ENCODE data around the gene ANO1.
"Not testable (repeated sequence)": the region's sequence is repeated elsewhere in the genome, so short reads cannot be mapped to it uniquely, and the experiment has no call there.

ANO1 gene

DNA sequence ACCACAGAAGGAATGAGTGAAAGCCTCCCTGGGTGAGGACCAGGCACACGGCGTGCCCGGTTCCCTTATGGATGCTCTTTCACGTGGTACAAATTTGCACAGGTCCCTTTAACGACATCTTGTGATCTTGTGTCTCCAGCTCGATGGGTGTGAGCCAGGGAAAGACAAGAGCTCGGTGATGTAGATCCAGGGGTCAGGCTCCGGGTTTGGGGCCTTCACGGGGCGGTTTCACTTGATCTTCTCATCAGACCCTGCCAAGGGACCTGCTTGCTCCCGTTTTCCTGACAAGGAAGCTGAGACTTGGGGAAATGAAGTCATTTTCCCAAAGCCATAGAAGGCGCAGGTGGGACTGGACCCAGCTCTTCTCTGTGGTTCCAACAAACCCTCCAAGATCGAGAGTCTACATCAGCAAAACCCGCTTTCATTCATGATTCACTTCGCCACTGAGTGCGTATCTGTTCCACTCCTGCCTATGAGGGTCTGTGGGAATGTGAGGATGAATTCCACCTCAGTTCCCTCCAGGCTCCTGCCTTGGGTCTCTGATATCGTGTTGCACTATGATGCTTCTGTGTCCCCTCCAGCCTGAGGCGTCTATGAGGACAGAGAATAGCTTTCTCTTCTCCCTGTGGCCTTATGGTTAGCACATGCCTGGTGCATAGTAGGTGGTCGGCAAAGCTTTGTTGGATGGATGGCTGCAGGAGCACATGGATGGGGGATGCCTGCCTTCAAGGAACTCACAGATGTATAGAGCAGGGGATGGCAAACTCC lies 45.0 kb upstream of the ANO1 start:
- DNase-seq (ENCODE audit: low read depth) = no peak
- H3K4me3 ChIP-seq (ENCODE audit: low read length) = no peak overlapping the region
- TF ChIP-seq, protein P1, sequence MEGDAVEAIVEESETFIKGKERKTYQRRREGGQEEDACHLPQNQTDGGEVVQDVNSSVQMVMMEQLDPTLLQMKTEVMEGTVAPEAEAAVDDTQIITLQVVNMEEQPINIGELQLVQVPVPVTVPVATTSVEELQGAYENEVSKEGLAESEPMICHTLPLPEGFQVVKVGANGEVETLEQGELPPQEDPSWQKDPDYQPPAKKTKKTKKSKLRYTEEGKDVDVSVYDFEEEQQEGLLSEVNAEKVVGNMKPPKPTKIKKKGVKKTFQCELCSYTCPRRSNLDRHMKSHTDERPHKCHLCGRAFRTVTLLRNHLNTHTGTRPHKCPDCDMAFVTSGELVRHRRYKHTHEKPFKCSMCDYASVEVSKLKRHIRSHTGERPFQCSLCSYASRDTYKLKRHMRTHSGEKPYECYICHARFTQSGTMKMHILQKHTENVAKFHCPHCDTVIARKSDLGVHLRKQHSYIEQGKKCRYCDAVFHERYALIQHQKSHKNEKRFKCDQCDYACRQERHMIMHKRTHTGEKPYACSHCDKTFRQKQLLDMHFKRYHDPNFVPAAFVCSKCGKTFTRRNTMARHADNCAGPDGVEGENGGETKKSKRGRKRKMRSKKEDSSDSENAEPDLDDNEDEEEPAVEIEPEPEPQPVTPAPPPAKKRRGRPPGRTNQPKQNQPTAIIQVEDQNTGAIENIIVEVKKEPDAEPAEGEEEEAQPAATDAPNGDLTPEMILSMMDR (conservative IDR thresholded peaks at IDR 0.05; ENCODE audit: low read length) = no peak

DNA sequence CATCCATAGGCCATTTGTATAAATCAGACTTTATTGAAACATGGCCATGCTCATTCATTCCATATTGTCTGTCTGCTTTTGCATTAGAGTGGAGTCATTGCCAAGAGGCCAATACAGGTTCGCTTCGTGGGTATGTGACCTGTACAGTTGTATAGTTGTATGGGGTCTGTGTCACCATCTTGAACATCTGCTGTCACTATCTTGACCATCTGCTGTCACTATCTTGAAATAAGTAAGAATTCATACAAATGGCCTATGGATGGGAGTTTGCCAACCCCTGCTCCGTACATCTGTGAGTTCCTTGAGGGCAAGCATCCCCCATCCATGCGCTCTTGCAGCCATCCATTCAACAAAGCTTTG lies 44.4 kb upstream of the ANO1 start:
- TF ChIP-seq, protein P1 (conservative IDR thresholded peaks at IDR 0.05; ENCODE audit: low read length) = no peak

DNA sequence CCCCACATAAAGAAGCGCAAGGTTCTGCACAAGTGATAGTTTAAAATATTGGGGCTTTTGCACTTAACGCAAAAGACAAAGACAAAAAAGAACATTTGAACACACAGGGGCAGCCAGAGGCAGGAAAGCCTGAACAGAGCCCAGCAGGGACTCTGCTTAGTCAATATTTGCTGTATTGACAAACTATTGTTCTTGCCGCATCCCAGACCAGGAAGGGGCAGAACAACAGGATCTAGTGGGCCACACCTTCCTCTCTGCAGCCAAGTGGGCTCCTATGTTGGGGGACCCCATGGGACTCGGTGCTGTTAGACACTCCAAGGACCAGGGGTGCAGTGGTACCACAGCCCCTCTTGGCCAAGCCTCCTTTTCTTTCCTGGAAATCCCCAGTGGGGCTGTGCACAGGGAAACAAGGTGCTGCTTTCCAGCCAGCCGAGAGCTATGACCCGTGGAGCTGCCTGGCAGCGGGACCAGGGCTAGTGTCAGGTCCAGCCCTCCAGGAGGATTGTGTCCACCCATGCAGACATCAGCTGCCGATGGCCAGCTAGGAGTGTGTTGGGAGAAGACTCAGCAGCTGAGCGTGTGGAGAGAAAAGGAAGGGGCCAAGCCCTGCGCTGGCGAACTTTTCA lies 43.3 kb upstream of the ANO1 start:
- H3K4me3 ChIP-seq (ENCODE audit: low read length) = no peak overlapping the region
- DNase-seq (ENCODE audit: low read depth) = no peak
- TF ChIP-seq, protein P1 (conservative IDR thresholded peaks at IDR 0.05; ENCODE audit: low read length) = no peak

More for the DNA sequence above, 44.4 kb upstream of the ANO1 start:
- DNase-seq (ENCODE audit: low read depth) = no peak
- no peak overlapping the region for H3K4me3 ChIP-seq (ENCODE audit: low read length)

DNA sequence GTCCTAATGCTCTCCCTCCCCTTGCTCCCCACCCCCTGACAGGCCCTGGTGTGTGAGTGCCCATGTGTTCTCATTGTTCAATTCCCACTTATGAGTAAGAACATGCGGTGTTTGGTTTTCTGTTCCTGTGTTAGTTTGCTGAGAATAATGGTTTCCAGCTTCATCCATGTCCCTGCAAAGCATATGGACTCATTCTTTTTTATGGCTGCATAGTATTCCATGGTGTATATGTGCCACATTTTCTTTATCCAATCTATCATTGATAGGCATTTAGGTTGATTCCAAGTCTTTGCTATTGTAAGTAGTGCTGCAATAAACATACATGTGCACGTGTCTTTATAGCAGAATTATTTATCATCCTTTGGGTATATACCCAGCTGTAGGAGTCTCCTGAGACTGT lies 42.5 kb upstream of the ANO1 start:
- not testable (repeated sequence) for H3K4me3 ChIP-seq (ENCODE audit: low read length); DNase-seq (ENCODE audit: low read depth)

DNA sequence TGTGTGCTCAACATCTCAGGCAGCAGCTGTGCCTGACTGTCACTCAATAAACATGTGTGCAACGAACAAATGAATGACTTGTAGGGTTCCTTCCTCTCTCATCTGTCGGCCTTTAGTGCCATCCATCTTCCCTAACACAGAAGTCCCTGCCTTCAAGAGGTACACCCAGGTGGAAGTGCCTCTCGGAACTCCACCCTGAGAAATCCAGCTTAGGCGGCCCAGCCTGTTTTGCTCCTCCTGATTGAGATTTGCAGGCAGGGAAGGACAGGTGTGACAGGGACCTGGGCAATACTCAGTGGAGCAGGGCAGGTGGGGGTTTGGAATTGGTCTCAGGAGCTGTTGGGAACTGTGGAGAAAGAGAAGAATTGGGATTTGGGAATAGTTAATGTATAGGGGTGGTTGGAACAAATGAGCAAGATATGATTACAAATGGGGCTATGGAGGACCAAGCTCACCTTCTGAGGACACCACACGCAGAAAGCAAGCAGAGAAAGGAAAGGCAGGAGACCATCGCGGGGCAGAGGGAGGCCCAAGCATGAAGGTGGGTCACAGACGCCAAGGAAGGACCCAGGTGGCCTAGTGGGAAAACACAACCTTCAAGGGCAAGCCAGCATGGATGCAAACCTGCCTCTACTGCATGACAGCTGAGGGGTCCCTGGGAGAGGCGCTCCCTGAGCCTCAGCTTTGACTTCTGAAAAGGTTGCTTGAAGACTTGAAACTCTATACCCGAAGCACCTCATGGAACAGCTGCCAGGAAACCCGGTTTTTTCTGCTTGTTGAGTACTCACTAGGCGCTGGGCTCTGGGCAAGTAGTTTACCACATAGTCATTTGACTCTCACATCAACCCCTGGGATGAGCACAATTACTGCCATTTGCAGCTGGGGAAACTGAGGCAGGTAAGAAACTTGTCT lies 40.9 kb upstream of the ANO1 start:
- H3K4me3 ChIP-seq (ENCODE audit: low read length) = no peak overlapping the region
- no peak for DNase-seq (ENCODE audit: low read depth)
- TF ChIP-seq, protein P1 (conservative IDR thresholded peaks at IDR 0.05; ENCODE audit: low read length) = no peak

DNA sequence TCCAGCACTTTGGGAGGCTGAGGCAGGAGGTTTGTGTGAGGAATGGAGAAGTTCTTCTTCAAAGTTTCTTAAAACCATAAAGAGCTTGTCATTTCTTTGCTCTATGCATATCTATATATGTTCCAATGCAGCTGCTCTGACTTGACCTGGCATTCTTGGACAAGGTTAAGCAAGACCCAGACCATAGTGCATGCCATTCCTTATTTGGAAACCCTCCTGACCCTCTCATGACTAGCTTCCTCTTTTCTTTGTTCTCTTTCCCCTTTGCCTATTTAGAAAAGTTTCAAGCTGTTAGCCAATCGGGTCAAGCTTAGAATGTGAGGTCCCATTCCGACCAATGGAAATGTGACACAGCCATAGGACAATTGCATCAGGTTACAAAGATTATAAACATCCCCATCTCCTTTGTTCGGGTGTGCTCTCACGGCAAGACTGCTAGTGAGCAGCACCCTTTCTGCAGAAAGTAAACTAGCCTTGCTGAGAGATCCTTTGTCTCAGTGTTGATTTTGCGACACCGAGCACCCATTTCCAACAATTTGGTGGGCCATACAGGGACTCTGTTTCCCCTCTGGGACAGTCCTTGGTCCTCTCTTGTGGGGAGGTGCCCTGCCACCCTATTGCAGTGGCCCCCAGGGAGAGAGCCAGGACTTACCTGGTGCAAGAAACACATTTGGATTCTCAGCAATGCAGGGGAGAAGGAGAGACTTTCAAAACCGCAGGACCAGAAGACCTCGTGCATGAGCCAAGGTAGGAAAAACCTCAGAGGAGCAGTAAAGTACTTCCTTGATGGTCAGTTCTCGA lies 39.9 kb upstream of the ANO1 start:
- no peak overlapping the region for H3K4me3 ChIP-seq (ENCODE audit: low read length)
- DNase-seq (ENCODE audit: low read depth) = no peak
- TF ChIP-seq, protein P1 (conservative IDR thresholded peaks at IDR 0.05; ENCODE audit: low read length) = no peak

DNA sequence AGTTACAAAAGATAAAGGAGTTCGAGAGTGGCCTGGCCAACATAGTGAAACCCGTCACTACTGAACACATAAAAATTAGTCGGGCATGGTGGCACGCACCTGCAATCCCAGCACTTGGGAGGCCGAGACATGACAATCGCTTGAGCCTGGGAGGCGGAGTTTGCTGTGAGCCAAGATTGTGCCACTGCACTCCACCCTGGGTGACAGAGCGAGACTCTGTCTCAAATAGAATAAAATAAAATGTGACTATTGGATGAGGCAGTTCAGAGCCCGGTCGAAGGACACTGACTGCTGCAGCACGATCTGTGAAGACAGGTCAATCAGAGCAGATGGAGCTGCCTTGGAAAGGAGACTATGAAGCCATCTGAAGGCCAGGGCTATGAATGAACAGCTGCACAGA lies 37.7 kb upstream of the ANO1 start:
- no peak overlapping the region for H3K4me3 ChIP-seq (ENCODE audit: low read length)
- TF ChIP-seq, protein P1 (conservative IDR thresholded peaks at IDR 0.05; ENCODE audit: low read length) = no peak
- DNase-seq (ENCODE audit: low read depth) = no peak
